GM21825 (cell line): ENCODE results near the gene SREBF1.

Source experiments
- ATAC-seq: cut with Tn5 transposase; IDR thresholded peaks from one replicate; pipeline ENCODE4 v1.9.1; 2021; ENCODE audit warnings: mild to moderate bottlenecking, moderate library complexity; ENCODE audit not compliant: unreplicated experiment

The SREBF1 gene

GRCh38 chr17:17842111-17842876 lies 5.5 kb upstream of the SREBF1 start:
- ATAC-seq, result no peak

DNA sequence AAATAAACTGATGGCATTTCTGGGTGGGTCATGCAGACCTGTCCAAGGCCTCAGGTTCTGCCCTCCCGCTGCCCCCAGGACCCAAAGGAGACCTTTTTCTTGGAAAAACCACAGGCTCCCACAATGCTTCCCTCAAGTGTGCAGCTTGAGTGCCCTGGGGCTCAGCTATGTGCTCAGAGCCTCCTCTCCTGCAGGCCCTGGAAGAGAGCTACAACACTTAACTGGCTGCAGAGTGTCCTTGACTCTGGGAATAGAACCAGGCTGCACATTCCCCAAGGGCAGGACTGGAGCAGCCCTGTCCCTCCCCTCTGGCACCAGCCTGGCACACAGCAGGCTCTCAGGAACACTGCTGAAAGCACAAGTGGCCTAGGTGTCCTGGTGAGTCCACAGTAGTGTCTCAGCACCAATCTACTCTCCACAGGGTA lies 4.8 kb upstream of the SREBF1 start:
- no peak for ATAC-seq

DNA sequence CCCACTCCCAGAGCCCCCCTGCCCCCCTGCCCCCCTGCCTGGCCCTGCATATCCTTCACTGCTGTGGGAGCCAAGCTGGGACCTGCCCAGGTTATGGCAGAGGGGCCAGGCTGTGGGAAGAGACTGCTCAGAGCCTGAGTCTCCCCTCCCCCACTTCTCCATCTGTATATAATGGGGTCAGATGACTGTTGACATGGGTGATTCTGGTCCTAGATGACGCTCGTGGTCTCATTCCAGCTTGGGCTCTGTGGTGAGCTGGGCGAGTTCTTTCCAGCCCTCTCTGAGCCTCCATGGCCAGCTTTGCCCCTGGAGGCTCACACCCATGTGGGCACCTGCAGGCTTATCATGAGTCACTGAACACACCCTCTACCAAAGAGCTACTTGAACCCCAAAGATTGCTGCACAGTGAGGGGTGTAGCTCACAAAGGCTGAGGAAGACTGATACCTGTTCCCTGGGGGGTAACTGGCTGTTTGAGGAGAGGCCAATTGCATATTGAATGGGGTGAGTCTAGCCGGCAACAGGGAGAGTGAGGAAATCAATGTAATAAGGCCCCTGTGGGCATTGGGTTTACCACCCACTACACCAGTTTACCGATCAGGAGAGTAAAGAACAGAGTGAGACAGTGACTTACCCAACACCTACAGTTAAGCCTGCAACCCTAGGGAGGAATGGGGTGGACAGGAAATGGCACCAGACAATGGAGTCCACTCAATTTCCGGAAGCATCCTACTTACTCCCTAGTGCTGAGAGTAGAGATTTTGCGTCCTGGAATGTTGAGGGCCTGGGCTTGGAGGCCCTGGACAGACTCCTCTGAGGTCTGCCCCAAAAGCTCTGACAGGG lies 4.2 kb upstream of the SREBF1 start:
- ATAC-seq, result no peak

- ATAC-seq, result peak; percentile 41
These were observed 3.3 kb upstream of the SREBF1 start for GRCh38 chr17:17839791-17840707.

GRCh38 chr17:17837966-17838962 lies 1.5 kb upstream of the SREBF1 start:
- no peak for ATAC-seq

GRCh38 chr17:17837380-17837821 lies 615 bp upstream of the SREBF1 start:
- ATAC-seq, result no peak

GRCh38 chr17:17836250-17836817 lies 452 bp downstream of the SREBF1 start:
- peak; percentile 46 for ATAC-seq

- ATAC-seq, result no peak
These were observed 1.2 kb downstream of the SREBF1 start for GRCh38 chr17:17835415-17836249.

- no peak for ATAC-seq
These were observed 1.8 kb downstream of the SREBF1 start for GRCh38 chr17:17834974-17835373.

- ATAC-seq, result no peak
These were observed 3.0 kb downstream of the SREBF1 start for GRCh38 chr17:17833658-17834357.

DNA sequence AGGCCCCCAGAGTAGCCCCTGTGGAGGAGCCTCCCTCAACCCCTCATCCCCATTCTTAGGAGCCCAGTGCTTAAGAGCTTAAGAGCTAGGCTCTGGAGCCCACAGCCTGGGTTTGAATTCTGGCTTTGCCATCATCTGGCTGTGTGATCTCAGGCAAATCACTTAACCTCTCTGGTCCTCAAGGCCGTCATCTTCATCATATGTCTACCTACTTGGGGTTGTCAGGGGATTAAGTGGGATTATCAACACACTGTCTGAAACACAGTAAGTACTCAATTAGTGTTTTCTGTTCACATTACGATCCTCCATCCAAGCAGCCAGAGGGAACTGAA lies 4.8 kb downstream of the SREBF1 start:
- no peak for ATAC-seq

- no peak for ATAC-seq
These were observed 5.4 kb downstream of the SREBF1 start for GRCh38 chr17:17831208-17832031.

GRCh38 chr17:17830740-17831207 lies 6.0 kb downstream of the SREBF1 start:
- no peak for ATAC-seq

GRCh38 chr17:17830269-17830567 lies 6.6 kb downstream of the SREBF1 start:
- no peak for ATAC-seq

DNA sequence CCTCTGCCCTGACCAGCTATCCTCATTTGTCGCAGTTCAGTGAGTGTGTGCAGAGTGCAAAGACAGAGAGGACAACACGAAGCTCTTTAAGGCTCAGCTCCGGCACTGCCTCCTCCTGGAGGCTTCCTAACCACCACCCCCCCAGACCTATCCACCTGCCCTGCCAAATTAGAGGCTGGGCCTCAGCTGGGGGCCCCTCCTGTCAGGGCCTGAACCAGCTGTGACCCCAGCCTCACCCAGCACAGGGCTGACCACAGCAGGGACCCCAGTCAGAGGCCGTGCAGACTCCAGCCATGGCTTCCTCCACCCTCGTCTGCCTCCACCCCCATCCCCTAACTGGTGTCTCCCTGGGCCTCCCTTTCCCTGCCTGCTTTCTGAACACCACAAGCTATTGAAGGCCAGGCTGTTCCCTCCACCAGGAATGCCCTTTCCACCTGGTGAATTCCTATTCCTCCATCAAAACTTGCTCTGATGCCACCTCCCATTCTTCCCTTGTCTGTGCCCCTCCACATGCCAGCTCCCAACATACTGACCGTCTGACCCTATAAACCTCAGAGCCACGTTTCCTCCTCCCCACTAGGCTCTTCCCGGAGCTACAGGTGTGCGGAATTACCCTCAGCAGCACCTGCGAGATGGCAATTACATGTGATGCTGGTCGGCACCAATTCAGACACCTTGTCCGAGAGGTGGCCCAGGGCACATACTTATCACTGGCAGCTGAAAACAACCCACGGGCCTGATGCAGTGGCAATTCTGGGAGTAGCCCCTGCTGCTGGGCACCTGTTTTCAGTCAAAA lies 8.8 kb downstream of the SREBF1 start:
- no peak for ATAC-seq

DNA sequence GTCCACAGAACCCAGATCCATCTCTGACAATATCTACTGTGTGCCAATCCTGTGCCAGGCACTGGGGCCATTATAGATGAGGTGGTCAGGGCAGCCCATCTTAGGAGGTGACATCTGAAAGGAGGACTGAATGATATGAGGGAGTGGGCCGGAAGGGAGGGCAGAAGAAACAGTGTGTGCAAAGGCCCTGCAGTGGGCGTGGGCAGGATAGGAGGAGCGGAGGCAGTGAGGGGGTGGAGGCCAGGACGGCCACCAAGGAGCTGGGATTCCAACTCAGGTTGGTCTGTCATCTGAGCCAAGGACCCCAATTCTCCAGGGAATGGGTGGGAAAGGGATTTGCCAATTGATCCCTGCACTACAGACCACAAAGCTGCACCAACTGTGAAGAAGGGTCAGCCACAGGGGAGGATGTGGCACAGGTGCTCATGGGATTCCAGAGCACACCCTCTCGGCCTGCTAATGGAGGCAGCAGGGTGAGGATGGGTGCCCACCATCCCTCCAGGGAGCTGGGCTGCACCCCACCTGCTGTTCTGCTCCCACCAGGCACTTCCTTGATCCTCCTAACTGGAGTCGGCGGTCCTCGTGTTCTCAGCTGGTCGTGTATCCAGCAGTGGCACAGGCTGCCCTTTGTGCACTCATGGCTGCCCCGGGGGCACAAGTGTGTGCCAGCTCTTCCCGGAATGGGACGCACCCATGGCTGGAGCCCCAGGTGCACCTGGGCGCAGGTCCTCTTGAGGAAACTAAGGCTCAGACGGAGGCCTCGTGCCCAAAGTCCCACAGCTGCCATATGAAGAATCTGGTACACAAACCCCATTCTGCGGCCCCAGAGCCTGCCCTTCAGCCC lies 9.6 kb downstream of the SREBF1 start:
- ATAC-seq, result no peak
